Testis (tissue), 3 donors: ENCODE measurements around the gene ZRSR2. TPM values are rescaled to one million over a fixed set of nuclear protein-coding genes. Genes with fewer than 3 reads are reported as not detected.

Experiments used
- DNase-seq: peaks from one replicate; pipeline ENCODE4 v3.0.0-alpha.2; 2019
- H3K27ac ChIP-seq, 2 donors: fragments of 200-600 bp; sonication (generic); one replicate each; pipeline ENCODE4 v1.5.1; 2019
- H3K27me3 ChIP-seq: fragments of 200-600 bp; sonication (generic); one replicate; pipeline ENCODE4 v1.5.1; 2019
- H3K36me3 ChIP-seq: fragments of 200-600 bp; sonication (generic); one replicate; pipeline ENCODE4 v1.5.1; 2017; ENCODE audit warnings: low read depth; ENCODE audit errors: missing control alignments
- H3K4me1 ChIP-seq: fragments of 200-600 bp; sonication (generic); one replicate; pipeline ENCODE4 v1.5.1; 2019
- H3K4me3 ChIP-seq, 2 donors: fragments of 200-600 bp; sonication (generic); one replicate each; pipeline ENCODE4 v1.5.1; 2017 to 2019
- H3K9me3 ChIP-seq: fragments of 200-600 bp; sonication (generic); one replicate; pipeline ENCODE4 v1.5.1; 2017
- POLR2A ChIP-seq: fragments of 450-650 bp; IDR thresholded peaks from one replicate; pipeline ENCODE4 v1.6.1; 2017; ENCODE audit warnings: antibody characterized with exemption, mild to moderate bottlenecking, moderate library complexity
- WGBS, 2 donors: methylation state at CpG; one replicate each; pipeline ENCODE4 v1.1.5; 2018; 5-methylcytosine and 5-hydroxymethylcytosine counted together
- intact Hi-C: fragments of 100-400 bp; cut with DNase I; formaldehyde crosslinking; loops from one replicate; pipeline ENCODE4 v1.15.1; 2023; ENCODE audit warnings: low total_unique reads
- polyA plus RNA-seq: library from polyadenylated mRNA; stranded (reverse); fragments of 350-450 nt; fragmentation: Illumina TruSeq; extraction: RNeasy Lipid Tissue Mini Kit (QIAGEN cat#74804); gene quantifications from one replicate; pipeline ENCODE4 v1.2.3, GENCODE V29; 2014; ENCODE audit warnings: low read depth, low replicate concordance; ENCODE audit not compliant: insufficient read depth
- total RNA-seq, 2 donors: library from RNA; depleted of rRNA; stranded (reverse); fragments of >200 nt; gene quantifications; one replicate each; pipeline ENCODE4 v1.2.3, GENCODE V29; 2016
- TF ChIP-seq, protein P1 (sequence below), 3 experiments: fragments of 450-650 bp in 2 of 3; fragments of 200-600 bp in 1 of 3; sonication (generic) in 1 of 3; IDR thresholded peaks; one replicate each; pipeline ENCODE4 v1.5.1; 2016 to 2019; ENCODE audit warnings: antibody characterized with exemption in 3 of 3, mild to moderate bottlenecking in 2 of 3, moderate library complexity in 1 of 3

Gene ZRSR2
- total and polyA plus RNA-seq, 3 donors from 2014 or later = 6.1 to 6.6 (median 6.3) TPM

DNA sequence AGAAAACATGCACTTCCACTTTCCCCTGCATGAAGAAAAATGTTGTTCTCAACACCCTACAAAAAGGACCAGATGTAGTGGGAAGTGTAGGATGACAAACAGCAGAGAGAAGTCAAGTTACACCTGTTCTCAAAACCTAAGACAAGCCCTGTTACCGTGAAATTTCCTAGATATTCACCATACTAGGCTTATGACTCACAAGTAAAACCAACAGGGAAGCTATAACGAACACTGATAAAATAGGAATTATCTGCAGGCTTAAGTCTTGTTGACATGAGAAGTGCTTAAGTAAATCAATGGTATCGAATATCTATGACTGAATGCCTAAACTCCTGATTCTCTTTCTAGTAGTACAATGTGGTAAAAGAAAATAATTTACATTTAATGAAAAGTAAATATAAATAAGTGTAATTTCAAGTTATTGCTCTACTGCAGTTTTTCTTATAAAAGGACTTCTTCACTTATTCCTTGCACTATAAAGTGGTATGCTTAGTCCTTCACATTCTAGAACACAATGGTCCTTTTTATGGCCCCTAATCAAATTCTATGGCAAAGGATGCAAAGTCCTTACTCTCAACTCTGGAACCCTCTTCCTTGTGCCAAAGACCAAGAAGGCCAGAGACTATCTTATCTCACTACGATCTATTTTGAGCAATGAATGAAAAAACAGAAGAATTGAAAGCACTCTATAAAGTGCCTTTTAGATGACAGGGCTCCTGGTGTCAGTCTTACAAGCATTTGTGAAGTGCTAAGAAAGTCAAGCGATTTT is 44.7 kb downstream of the ZRSR2 start:
- 70 to 78% methylated on average over 5 of the region's 5 CpGs for WGBS, 2 donors
- no peak for TF ChIP-seq POLR2A
- TF ChIP-seq, protein P1, sequence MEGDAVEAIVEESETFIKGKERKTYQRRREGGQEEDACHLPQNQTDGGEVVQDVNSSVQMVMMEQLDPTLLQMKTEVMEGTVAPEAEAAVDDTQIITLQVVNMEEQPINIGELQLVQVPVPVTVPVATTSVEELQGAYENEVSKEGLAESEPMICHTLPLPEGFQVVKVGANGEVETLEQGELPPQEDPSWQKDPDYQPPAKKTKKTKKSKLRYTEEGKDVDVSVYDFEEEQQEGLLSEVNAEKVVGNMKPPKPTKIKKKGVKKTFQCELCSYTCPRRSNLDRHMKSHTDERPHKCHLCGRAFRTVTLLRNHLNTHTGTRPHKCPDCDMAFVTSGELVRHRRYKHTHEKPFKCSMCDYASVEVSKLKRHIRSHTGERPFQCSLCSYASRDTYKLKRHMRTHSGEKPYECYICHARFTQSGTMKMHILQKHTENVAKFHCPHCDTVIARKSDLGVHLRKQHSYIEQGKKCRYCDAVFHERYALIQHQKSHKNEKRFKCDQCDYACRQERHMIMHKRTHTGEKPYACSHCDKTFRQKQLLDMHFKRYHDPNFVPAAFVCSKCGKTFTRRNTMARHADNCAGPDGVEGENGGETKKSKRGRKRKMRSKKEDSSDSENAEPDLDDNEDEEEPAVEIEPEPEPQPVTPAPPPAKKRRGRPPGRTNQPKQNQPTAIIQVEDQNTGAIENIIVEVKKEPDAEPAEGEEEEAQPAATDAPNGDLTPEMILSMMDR (IDR thresholded peaks at IDR 0.05) = no peak
- Histone ChIP-seq H3K27me3 (no peaks in the 10 kb centered on the region), H3K27ac (no peak overlapping the region), H3K36me3 (no peaks in the 10 kb centered on the region), H3K4me3 (no peak overlapping the region), H3K9me3 (no peaks in the 10 kb centered on the region), H3K4me1 (no peaks in the 10 kb centered on the region)
- intact Hi-C loops = no loop called here
- no peak for DNase-seq

DNA sequence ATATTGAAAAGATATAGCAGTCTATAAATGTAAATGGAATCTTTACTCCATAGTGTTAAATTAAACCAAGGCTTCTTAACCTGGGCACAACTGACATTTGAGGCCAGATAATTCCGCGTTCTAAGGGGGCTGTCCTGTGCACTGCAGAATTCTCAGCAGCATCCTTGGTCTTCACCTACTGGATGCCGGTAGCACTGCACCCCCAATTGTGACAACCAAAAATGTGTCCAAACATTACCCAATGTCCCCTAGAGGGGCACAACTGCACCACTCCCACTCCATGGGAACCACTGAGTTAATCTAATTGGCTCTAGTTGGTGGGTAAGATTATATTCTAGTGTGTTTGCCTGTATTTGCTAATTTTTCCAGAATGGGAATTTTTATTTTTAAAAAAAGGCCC is 47.7 kb downstream of the ZRSR2 start:
- 95 to 100% methylated on average over 2 to 3 of the region's 3 CpGs for WGBS, 2 donors
- TF ChIP-seq, protein P1 (IDR thresholded peaks at IDR 0.05) = no peak
- no peak for TF ChIP-seq POLR2A

DNA sequence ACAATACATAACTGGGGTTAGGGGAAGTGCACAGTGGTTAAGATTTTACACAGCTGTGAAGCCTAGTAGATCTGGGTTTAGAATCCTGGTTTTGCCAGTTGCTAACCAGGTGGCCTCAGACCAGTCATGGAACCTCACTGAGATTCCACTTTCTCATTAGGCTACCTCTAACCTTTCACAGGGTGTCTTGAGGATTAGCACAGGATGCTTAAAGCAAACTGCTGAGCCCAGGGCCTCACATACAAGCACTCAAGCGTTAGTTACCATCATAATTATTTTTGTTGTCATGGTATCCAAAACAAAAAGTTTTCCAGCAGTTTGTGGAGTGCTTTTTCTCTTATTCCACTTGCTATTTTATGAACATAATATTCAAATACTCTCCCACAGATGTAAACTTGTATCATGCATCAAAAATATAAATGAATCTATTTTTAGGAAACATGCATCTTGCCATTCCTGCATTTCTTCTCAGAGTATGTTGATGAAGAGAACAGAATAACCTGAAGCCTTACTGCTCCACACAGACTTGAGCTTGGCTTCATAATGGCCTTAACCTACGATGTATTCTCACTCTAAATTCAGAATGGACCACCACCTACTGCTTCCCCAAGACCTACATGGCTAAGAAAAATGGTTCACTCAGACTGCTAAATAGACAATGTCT is 51.7 kb downstream of the ZRSR2 start:
- Histone ChIP-seq H3K27me3 (no peaks in the 10 kb centered on the region), H3K36me3 (no peaks in the 10 kb centered on the region), H3K4me1 (no peaks in the 10 kb centered on the region), H3K9me3 (no peaks in the 10 kb centered on the region), H3K4me3 (no peak overlapping the region), H3K27ac (no peak overlapping the region)
- TF ChIP-seq POLR2A = no peak
- TF ChIP-seq, protein P1 (IDR thresholded peaks at IDR 0.05) = no peak
- DNase-seq = no peak
- intact Hi-C loops = no loop called here
- WGBS, 2 donors = 85 to 90% methylated on average over 1 to 2 of the region's 2 CpGs

More for the DNA sequence above, 47.7 kb downstream of the ZRSR2 start:
- no peaks in the 10 kb centered on the region for H3K9me3 ChIP-seq
- no peaks in the 10 kb centered on the region for H3K4me1 ChIP-seq
- H3K36me3 ChIP-seq = no peaks in the 10 kb centered on the region
- H3K27me3 ChIP-seq = no peaks in the 10 kb centered on the region
- H3K27ac ChIP-seq = no peak overlapping the region
- intact Hi-C loops = no loop called here
- DNase-seq = no peak
- no peak overlapping the region for H3K4me3 ChIP-seq

DNA sequence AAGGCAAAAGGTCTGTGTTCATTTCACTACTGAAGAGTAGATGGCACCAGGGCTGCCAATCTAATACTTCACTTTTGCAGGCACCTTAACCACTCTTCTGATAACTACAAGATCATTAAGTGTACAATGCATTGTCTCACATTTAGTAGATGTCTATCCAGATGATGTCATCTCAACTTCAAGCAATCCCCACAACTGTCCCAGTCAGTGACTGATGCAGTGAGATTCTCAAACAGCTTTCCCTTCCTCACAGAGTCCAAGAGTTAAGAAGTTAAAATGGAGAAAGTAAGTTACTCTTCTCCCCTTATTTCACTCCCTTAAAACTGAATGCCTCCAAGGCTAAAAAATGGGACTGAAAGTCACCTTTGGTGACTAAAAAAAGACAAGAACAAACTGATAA is 53.7 kb downstream of the ZRSR2 start:
- no peak overlapping the region for H3K27ac ChIP-seq
- no peaks in the 10 kb centered on the region for H3K36me3 ChIP-seq
- no peak overlapping the region for H3K4me3 ChIP-seq
- DNase-seq = no peak
- intact Hi-C loops = no loop called here
- H3K9me3 ChIP-seq = no peaks in the 10 kb centered on the region
- no peaks in the 10 kb centered on the region for H3K27me3 ChIP-seq
- H3K4me1 ChIP-seq = no peaks in the 10 kb centered on the region
- no peak for TF ChIP-seq POLR2A
- TF ChIP-seq, protein P1 (IDR thresholded peaks at IDR 0.05) = no peak
